Measurements from ENCODE around the gene BRI3.

The BRI3 gene

GRCh38 chr7:98244871-98245270 is 36.6 kb upstream of the BRI3 start:
- no peak overlapping the region for H3K27ac Mint-ChIP-seq
- peaks cover 49% of the 10 kb centered on the region for H3K36me3 Mint-ChIP-seq

GRCh38 chr7:98248156-98248555 is 33.3 kb upstream of the BRI3 start:
- no peak overlapping the region for H3K4me3 Mint-ChIP-seq
- H3K4me1 Mint-ChIP-seq = peaks cover 41% of the 10 kb centered on the region
- DNase-seq (ENCODE audit: low spot score in 2 of 2) (no peak), ATAC-seq (no peak)
- peaks cover 29% of the 10 kb centered on the region for H3K36me3 Mint-ChIP-seq
- H3K27ac Mint-ChIP-seq = peak overlapping the region; percentile 81
- no peaks in the 10 kb centered on the region for H3K9me3 Mint-ChIP-seq

More at GRCh38 chr7:98244871-98245270, 36.6 kb upstream of the BRI3 start:
- ATAC-seq (no peak), DNase-seq (ENCODE audit: low spot score in 2 of 2) (no peak)
- H3K9me3 Mint-ChIP-seq = no peaks in the 10 kb centered on the region
- H3K4me1 Mint-ChIP-seq = peaks cover 18% of the 10 kb centered on the region
- H3K4me3 Mint-ChIP-seq = no peak overlapping the region

GRCh38 chr7:98249106-98249505 is 32.4 kb upstream of the BRI3 start:
- peak overlapping the region; percentile 92 for H3K27ac Mint-ChIP-seq
- H3K9me3 Mint-ChIP-seq = no peaks in the 10 kb centered on the region
- H3K4me3 Mint-ChIP-seq = peak overlapping the region; percentile 38
- DNase-seq (ENCODE audit: low spot score in 2 of 2) (no peak), ATAC-seq (no peak)
- H3K4me1 Mint-ChIP-seq = peaks cover 46% of the 10 kb centered on the region
- peaks cover 28% of the 10 kb centered on the region for H3K36me3 Mint-ChIP-seq

GRCh38 chr7:98250789-98251188 is 30.7 kb upstream of the BRI3 start:
- Mint-ChIP-seq H3K4me1 (peaks cover 48% of the 10 kb centered on the region), H3K36me3 (peaks cover 20% of the 10 kb centered on the region), H3K4me3 (peak overlapping the region; percentile 98), H3K9me3 (no peaks in the 10 kb centered on the region), H3K27ac (peak overlapping the region; percentile 92)
- peak; percentile 38 for ATAC-seq
- DNase-seq (ENCODE audit: low spot score in 2 of 2) = peak in 1 of 2 donors; percentile 67

- Mint-ChIP-seq H3K27ac (peak overlapping the region; percentile 92), H3K4me1 (peaks cover 48% of the 10 kb centered on the region), H3K4me3 (peak overlapping the region; percentile 98), H3K36me3 (peaks cover 20% of the 10 kb centered on the region), H3K9me3 (no peaks in the 10 kb centered on the region)
- DNase-seq (ENCODE audit: low spot score in 2 of 2) = no peak
- ATAC-seq = peak; percentile 31
These were observed 30.3 kb upstream of the BRI3 start for GRCh38 chr7:98251231-98251600.

GRCh38 chr7:98251601-98252424 is 29.7 kb upstream of the BRI3 start, which contains the start of gene TECPR1:
Gene TECPR1 (minus strand): TSS chr7:98252232. CDS start chr7:98246146, 6,086 bp downstream.
- DNase-seq (ENCODE audit: low spot score in 2 of 2) (peak; percentile 84 to 94), ATAC-seq (peak; percentile 97)
- H3K36me3 Mint-ChIP-seq = peaks cover 22% of the 10 kb centered on the region
- no peaks in the 10 kb centered on the region for H3K9me3 Mint-ChIP-seq
- H3K4me1 Mint-ChIP-seq = peaks cover 48% of the 10 kb centered on the region
- H3K4me3 Mint-ChIP-seq = peak within 1 kb of the TSS; percentile 98
- peak within 1 kb of the TSS; percentile 92 for H3K27ac Mint-ChIP-seq

GRCh38 chr7:98252425-98253054 is 28.9 kb upstream of the BRI3 start:
- Mint-ChIP-seq H3K4me3 (peak overlapping the region; percentile 98), H3K4me1 (peaks cover 48% of the 10 kb centered on the region)

GRCh38 chr7:98254516-98254915 is 27.0 kb upstream of the BRI3 start:
- DNase-seq (ENCODE audit: low spot score in 2 of 2) (no peak), ATAC-seq (no peak)
- Mint-ChIP-seq H3K4me1 (peaks cover 36% of the 10 kb centered on the region), H3K36me3 (peaks cover 18% of the 10 kb centered on the region), H3K4me3 (no peak overlapping the region), H3K9me3 (no peaks in the 10 kb centered on the region), H3K27ac (peak overlapping the region; percentile 75)

More at GRCh38 chr7:98252425-98253054, 28.9 kb upstream of the BRI3 start:
- no peaks in the 10 kb centered on the region for H3K9me3 Mint-ChIP-seq
- peak overlapping the region; percentile 92 for H3K27ac Mint-ChIP-seq
- ATAC-seq (peak; percentile 54), DNase-seq (ENCODE audit: low spot score in 2 of 2) (no peak)
- H3K36me3 Mint-ChIP-seq = peaks cover 26% of the 10 kb centered on the region

- Mint-ChIP-seq H3K4me3 (no peak overlapping the region), H3K27ac (peak overlapping the region; percentile 75), H3K4me1 (peaks cover 36% of the 10 kb centered on the region), H3K9me3 (no peaks in the 10 kb centered on the region), H3K36me3 (peaks cover 22% of the 10 kb centered on the region)
- ATAC-seq (peak; percentile 29), DNase-seq (ENCODE audit: low spot score in 2 of 2) (peak; percentile 10 to 55)
These were observed 26.4 kb upstream of the BRI3 start for GRCh38 chr7:98254951-98255610.

GRCh38 chr7:98256431-98256830 is 25.1 kb upstream of the BRI3 start:
- ATAC-seq (no peak), DNase-seq (ENCODE audit: low spot score in 2 of 2) (no peak)
- H3K27ac Mint-ChIP-seq = no peak overlapping the region
- peaks cover 29% of the 10 kb centered on the region for H3K36me3 Mint-ChIP-seq
- H3K4me1 Mint-ChIP-seq = peaks cover 25% of the 10 kb centered on the region
- H3K9me3 Mint-ChIP-seq = no peaks in the 10 kb centered on the region
- no peak overlapping the region for H3K4me3 Mint-ChIP-seq

- no peak for DNase-seq (ENCODE audit: low spot score in 2 of 2)
- Mint-ChIP-seq H3K9me3 (no peaks in the 10 kb centered on the region), H3K4me1 (peaks cover 17% of the 10 kb centered on the region), H3K36me3 (peaks cover 29% of the 10 kb centered on the region), H3K27ac (no peak overlapping the region), H3K4me3 (no peak overlapping the region)
- no peak for ATAC-seq
These were observed 23.8 kb upstream of the BRI3 start for GRCh38 chr7:98257701-98258100.

- ATAC-seq (no peak), DNase-seq (ENCODE audit: low spot score in 2 of 2) (no peak)
- Mint-ChIP-seq H3K36me3 (no peaks in the 10 kb centered on the region), H3K4me3 (no peak overlapping the region), H3K9me3 (no peaks in the 10 kb centered on the region), H3K27ac (peak overlapping the region; percentile 74), H3K4me1 (peaks cover 5% of the 10 kb centered on the region)
These were observed 15.6 kb upstream of the BRI3 start for GRCh38 chr7:98265841-98266271.

GRCh38 chr7:98266840-98267239 is 14.6 kb upstream of the BRI3 start:
- no peak for DNase-seq (ENCODE audit: low spot score in 2 of 2)
- Mint-ChIP-seq H3K27ac (no peak overlapping the region), H3K36me3 (no peaks in the 10 kb centered on the region), H3K9me3 (no peaks in the 10 kb centered on the region), H3K4me1 (peaks cover 5% of the 10 kb centered on the region), H3K4me3 (no peak overlapping the region)
- ATAC-seq = no peak

GRCh38 chr7:98267303-98267702 is 14.2 kb upstream of the BRI3 start:
- Mint-ChIP-seq H3K27ac (no peak overlapping the region), H3K9me3 (no peaks in the 10 kb centered on the region), H3K4me3 (no peak overlapping the region), H3K4me1 (peaks cover 5% of the 10 kb centered on the region), H3K36me3 (no peaks in the 10 kb centered on the region)
- no peak for ATAC-seq
- no peak for DNase-seq (ENCODE audit: low spot score in 2 of 2)

- DNase-seq (ENCODE audit: low spot score in 2 of 2) = no peak
- H3K9me3 Mint-ChIP-seq = no peaks in the 10 kb centered on the region
- no peaks in the 10 kb centered on the region for H3K4me1 Mint-ChIP-seq
- no peak overlapping the region for H3K4me3 Mint-ChIP-seq
- H3K36me3 Mint-ChIP-seq = no peaks in the 10 kb centered on the region
- H3K27ac Mint-ChIP-seq = no peak overlapping the region
- no peak for ATAC-seq
These were observed 5.2 kb upstream of the BRI3 start for GRCh38 chr7:98276241-98276761.
